Left ventricle myocardium inferior (tissue), 1 donor: Measurements from ENCODE around the gene TBC1D5. TPM values are rescaled to one million over a fixed set of nuclear protein-coding genes. Genes with fewer than 3 reads are reported as not detected.

Experiments used
- DNase-seq: peaks from one replicate; pipeline ENCODE4 v3.0.0-alpha.2; 2020
- H3K27ac ChIP-seq: fragments of 200-600 bp; replicated peaks from 2 replicates; pipeline ENCODE4 v1.8.0; 2021
- H3K27me3 ChIP-seq: fragments of 200-600 bp; 2 replicates; pipeline ENCODE4 v1.8.0; 2021; ENCODE audit warnings: low read depth
- H3K36me3 ChIP-seq: fragments of 200-600 bp; 2 replicates; pipeline ENCODE4 v1.8.0; 2021
- H3K4me1 ChIP-seq: fragments of 200-600 bp; 2 replicates; pipeline ENCODE4 v1.8.0; 2021
- H3K4me3 ChIP-seq: fragments of 200-600 bp; 2 replicates; pipeline ENCODE4 v1.8.0; 2021; ENCODE audit warnings: mild to moderate bottlenecking, moderate library complexity
- H3K9me3 ChIP-seq: fragments of 200-600 bp; replicated peaks from 2 replicates; pipeline ENCODE4 v1.8.0; 2021
- intact Hi-C: fragments of 100-400 bp; cut with micrococcal nuclease; formaldehyde crosslinking; loops from one replicate; pipeline ENCODE4 v1.11.0; 2022
- total RNA-seq: library from RNA; stranded (reverse); fragmentation: NEBNext Ultra II Directional; extraction: Animal tissue kit (Norgen Biotek cat#: 25700); gene quantifications from one replicate; pipeline ENCODE4 v1.2.1, GENCODE V29; 2021
- TF ChIP-seq, protein P1 (sequence below): fragments of 200-600 bp; IDR thresholded peaks from 2 replicates; pipeline ENCODE4 v1.8.0; 2021; ENCODE audit warnings: antibody characterized with exemption, mild to moderate bottlenecking, borderline replicate concordance
- donor health status: DM: no; HTN: yes; CAD: no; lungs with severe emphysema.

The TBC1D5 gene
- total RNA-seq, 1 donor from 2014 or later, result 26.9 TPM

DNA sequence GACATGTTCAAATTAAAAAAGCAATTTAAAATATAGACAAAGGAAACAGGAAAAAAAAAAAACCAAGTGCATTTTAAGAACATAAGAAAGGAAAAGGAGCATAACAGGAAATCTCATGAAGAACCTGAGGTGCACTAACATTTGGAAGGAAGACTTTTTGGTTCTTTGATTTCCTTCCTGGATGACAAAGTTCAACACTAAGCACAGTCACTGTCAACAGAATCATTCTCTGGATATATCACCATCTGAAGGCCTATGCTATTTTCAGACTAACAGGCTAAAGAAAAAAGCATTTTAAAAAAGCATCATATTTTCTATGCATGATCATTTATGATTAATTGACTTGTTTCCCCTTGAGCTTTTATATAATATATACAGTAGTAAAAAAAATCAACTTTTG lies 508.0 kb downstream of the TBC1D5 start:
- Histone ChIP-seq H3K36me3 (no peaks in the 10 kb centered on the region), H3K4me3 (no peak overlapping the region), H3K4me1 (peaks cover 56% of the 10 kb centered on the region), H3K27me3 (no peaks in the 10 kb centered on the region), H3K27ac (no peak overlapping the region), H3K9me3 (no peaks in the 10 kb centered on the region)
- TF ChIP-seq, protein P1, sequence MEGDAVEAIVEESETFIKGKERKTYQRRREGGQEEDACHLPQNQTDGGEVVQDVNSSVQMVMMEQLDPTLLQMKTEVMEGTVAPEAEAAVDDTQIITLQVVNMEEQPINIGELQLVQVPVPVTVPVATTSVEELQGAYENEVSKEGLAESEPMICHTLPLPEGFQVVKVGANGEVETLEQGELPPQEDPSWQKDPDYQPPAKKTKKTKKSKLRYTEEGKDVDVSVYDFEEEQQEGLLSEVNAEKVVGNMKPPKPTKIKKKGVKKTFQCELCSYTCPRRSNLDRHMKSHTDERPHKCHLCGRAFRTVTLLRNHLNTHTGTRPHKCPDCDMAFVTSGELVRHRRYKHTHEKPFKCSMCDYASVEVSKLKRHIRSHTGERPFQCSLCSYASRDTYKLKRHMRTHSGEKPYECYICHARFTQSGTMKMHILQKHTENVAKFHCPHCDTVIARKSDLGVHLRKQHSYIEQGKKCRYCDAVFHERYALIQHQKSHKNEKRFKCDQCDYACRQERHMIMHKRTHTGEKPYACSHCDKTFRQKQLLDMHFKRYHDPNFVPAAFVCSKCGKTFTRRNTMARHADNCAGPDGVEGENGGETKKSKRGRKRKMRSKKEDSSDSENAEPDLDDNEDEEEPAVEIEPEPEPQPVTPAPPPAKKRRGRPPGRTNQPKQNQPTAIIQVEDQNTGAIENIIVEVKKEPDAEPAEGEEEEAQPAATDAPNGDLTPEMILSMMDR, result no peak
- DNase-seq, result no peak
- intact Hi-C loops, result loop anchor here (5.0 to 10.0 kb wide), 2 partner anchors 200 to 632 kb away; no protein-coding TSS in a partner anchor

DNA sequence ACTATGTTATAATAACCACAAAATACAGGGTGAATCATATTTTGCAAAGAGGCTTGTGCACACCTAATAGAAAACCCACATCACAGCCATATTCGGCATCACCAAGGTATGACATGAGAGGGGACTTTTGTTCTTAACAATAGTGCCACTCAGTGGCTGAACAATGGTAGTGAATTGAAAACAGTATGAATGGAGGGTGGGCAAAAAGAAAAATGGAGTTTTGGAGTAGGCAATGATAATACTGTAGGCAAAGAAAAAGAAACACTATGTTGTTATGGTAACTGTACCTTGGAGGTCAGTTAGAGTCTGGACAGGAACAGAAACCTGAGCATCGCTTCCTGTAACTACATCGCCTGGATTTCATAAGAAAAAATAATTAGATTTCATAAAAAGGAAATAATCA lies 509.0 kb downstream of the TBC1D5 start:
- Histone ChIP-seq H3K36me3 (no peaks in the 10 kb centered on the region), H3K27me3 (no peaks in the 10 kb centered on the region), H3K4me1 (peaks cover 54% of the 10 kb centered on the region), H3K9me3 (no peaks in the 10 kb centered on the region), H3K4me3 (no peak overlapping the region), H3K27ac (no peak overlapping the region)
- DNase-seq, result no peak
- intact Hi-C loops, result loop anchor here (5.0 to 10.0 kb wide), 2 partner anchors 199 to 631 kb away; no protein-coding TSS in a partner anchor
- TF ChIP-seq, protein P1, result peak; percentile 80

DNA sequence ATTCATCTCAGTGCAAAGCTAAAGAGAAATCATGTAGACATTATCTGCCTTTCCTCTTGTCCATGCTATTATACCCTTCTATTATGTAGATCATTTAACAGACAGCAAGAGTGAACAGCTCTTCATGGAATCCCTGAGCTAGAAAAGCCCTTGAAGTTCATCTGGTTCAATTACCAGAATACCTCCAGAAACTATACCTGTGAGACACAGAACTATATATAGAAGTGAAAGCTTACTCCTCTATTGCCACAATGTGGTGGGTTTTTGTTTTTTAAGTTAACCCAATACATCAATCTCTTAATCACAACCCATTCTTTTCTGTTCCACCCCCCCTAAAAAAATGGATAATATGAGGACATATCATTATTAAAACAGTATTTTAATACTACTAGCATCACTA lies 510.0 kb downstream of the TBC1D5 start:
- intact Hi-C loops, result loop anchor here (5.0 to 10.0 kb wide), 2 partner anchors 198 to 630 kb away; no protein-coding TSS in a partner anchor
- Histone ChIP-seq H3K36me3 (no peaks in the 10 kb centered on the region), H3K4me1 (peaks cover 46% of the 10 kb centered on the region), H3K9me3 (no peaks in the 10 kb centered on the region), H3K27me3 (no peaks in the 10 kb centered on the region), H3K4me3 (no peak overlapping the region), H3K27ac (no peak overlapping the region)
- TF ChIP-seq, protein P1, result no peak
- DNase-seq, result no peak

DNA sequence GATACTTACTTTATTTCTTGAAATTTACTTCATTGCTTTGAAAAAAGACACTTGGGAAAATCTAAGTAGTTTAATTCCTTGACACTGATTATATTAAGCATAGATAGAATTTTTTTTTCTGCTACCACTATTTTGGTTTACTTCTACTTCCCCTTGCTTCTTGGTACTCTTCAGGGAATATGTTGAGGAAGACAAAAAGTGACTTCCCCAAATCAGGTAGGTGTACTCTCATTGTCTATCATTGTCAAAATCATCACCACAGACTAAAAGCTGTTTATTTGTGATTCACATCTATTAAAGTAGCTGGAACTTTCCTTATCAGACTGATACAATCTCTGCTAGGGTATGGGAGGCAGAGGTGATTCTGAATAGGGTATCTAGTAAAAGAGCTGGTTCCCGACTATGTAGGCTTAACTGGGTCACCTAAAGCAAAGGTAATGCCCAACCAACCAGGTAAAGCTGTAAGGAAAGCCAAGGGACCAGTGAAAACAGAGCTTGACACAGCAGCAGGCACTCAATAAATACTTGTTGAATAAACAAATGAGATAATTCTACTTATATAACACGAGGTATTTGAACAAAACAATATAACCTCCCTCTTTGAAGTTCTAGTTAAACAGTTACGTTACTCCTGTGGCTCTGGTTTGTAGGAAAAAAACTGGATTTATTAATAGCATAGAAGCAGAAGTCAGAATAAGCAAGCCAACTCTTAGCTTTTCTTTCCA lies 510.7 kb downstream of the TBC1D5 start:
- no peak overlapping the region for H3K27ac ChIP-seq
- H3K9me3 ChIP-seq, result no peaks in the 10 kb centered on the region
- intact Hi-C loops, result loop anchor here (5.0 to 10.0 kb wide), 2 partner anchors 197 to 629 kb away; no protein-coding TSS in a partner anchor

DNA sequence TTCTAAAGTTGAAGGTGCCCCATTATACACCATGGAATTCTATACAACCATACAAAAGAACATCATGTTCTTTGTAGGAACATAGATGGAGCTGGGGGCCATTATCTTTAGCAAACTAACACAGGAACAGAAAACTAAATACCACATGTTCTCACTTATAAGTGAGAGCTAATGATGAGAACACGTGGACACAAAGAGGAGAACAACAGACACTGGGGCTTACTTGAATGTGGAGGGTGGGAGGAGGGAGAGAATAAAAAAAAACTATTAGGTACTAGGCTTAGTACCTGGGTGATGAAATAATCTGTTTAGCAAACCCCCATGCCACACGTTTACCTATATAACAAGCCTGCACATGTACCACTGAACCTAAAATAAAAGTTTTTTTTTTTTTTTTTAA lies 515.0 kb downstream of the TBC1D5 start:
- TF ChIP-seq, protein P1, result no peak
- Histone ChIP-seq H3K4me1 (no peaks in the 10 kb centered on the region), H3K27me3 (no peaks in the 10 kb centered on the region), H3K9me3 (no peaks in the 10 kb centered on the region), H3K36me3 (no peaks in the 10 kb centered on the region), H3K27ac (no peak overlapping the region), H3K4me3 (no peak overlapping the region)
- DNase-seq, result no peak
- intact Hi-C loops, result no loop called here

More for the DNA sequence above, 510.7 kb downstream of the TBC1D5 start:
- no peak overlapping the region for H3K4me3 ChIP-seq
- TF ChIP-seq, protein P1, result no peak
- no peaks in the 10 kb centered on the region for H3K36me3 ChIP-seq
- H3K4me1 ChIP-seq, result peaks cover 39% of the 10 kb centered on the region
- no peak for DNase-seq
- H3K27me3 ChIP-seq, result no peaks in the 10 kb centered on the region
